HCT116 (cell line): Measurements from ENCODE around the gene HDLBP.

Source experiments
- ATF3 ChIP-seq: IDR thresholded peaks from 2 replicates; pipeline ENCODE4 v1.6.1; 2012
- CEBPB ChIP-seq: IDR thresholded peaks from 2 replicates; pipeline ENCODE4 v1.6.1; 2012; ENCODE audit warnings: low read depth
- EZH2 ChIP-seq: fragments of 200-600 bp; sonication (generic); IDR thresholded peaks from 2 replicates; pipeline ENCODE4 v1.6.1; 2017; ENCODE audit warnings: antibody characterized with exemption, mixed run types
- EZH2phosphoT487 ChIP-seq: fragments of 200-600 bp; IDR thresholded peaks from 2 replicates; pipeline ENCODE4 v1.6.1; 2018; ENCODE audit warnings: antibody characterized with exemption, borderline replicate concordance
- POLR2A ChIP-seq: IDR thresholded peaks from 2 replicates; pipeline ENCODE4 v1.7.0; 2011; ENCODE audit warnings: borderline replicate concordance; ENCODE audit not compliant: insufficient read depth, insufficient read length; ENCODE audit errors: extremely low read depth
- POLR2AphosphoS5 ChIP-seq: IDR thresholded peaks from 2 replicates; pipeline ENCODE4 v1.6.1; 2011; ENCODE audit warnings: mild to moderate bottlenecking, low read depth, low read length, moderate library complexity
- SRF ChIP-seq: IDR thresholded peaks from 2 replicates; pipeline ENCODE4 v1.6.1; 2012; ENCODE audit warnings: low read depth
- ZFX ChIP-seq: fragments of 450-650 bp; IDR thresholded peaks from 2 replicates; pipeline ENCODE4 v1.6.1; 2017
- TF ChIP-seq, protein P1 (sequence below), 3 experiments: fragments of 200-600 bp in 1 of 3; sonication (generic) in 1 of 3; IDR thresholded peaks in 2 of 3; conservative IDR thresholded peaks in 1 of 3; 2 replicates each; pipeline ENCODE4 v1.5.1; 2012 to 2017; ENCODE audit warnings: low read depth in 2 of 3, low read length in 2 of 3, antibody characterized with exemption in 1 of 3, borderline replicate concordance in 1 of 3, control low read depth in 1 of 3, mild to moderate bottlenecking in 1 of 3, mixed read lengths in 1 of 3, mixed run types in 1 of 3, moderate library complexity in 1 of 3; ENCODE audit not compliant: insufficient read depth in 1 of 3

DNA sequence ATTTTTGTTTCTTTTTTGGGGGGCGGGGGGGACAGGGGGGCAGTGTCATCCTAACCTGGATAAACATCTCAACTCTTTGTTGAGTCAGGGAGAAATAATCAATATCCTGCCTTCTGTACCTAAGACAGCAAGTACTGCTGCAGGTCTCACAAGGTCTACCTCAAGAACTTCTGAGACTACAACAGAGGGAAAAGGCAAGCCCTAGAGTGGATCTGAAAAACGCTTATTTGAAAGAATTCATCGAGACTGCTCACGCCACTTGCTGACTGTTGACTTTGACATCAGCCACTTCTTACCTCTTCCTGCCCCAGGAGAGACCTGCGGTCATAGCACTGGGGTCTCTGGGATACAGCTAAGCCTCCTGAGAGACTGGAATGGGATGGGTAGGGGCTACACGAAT is 8.4 kb downstream of the HDLBP start:
- TF ChIP-seq, protein P1, sequence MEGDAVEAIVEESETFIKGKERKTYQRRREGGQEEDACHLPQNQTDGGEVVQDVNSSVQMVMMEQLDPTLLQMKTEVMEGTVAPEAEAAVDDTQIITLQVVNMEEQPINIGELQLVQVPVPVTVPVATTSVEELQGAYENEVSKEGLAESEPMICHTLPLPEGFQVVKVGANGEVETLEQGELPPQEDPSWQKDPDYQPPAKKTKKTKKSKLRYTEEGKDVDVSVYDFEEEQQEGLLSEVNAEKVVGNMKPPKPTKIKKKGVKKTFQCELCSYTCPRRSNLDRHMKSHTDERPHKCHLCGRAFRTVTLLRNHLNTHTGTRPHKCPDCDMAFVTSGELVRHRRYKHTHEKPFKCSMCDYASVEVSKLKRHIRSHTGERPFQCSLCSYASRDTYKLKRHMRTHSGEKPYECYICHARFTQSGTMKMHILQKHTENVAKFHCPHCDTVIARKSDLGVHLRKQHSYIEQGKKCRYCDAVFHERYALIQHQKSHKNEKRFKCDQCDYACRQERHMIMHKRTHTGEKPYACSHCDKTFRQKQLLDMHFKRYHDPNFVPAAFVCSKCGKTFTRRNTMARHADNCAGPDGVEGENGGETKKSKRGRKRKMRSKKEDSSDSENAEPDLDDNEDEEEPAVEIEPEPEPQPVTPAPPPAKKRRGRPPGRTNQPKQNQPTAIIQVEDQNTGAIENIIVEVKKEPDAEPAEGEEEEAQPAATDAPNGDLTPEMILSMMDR (IDR thresholded peaks at IDR 0.05 in 2 of 3, conservative IDR thresholded peaks at IDR 0.05 in 1 of 3; ENCODE audit: borderline replicate concordance in 1 of 3, insufficient read depth in 1 of 3, low read depth in 2 of 3, low read length in 2 of 3), result no peak
- TF ChIP-seq EZH2 (no peak), POLR2A (no peak), POLR2AphosphoS5 (no peak), EZH2phosphoT487 (no peak), ATF3 (no peak), ZFX (no peak), SRF (no peak), CEBPB (no peak)
